CD4-positive, alpha-beta T cell treated with Interleukin-12 subunit alpha and Interleukin-12 subunit beta, for 1 hour (primary cell): ENCODE data around the gene ANKRD30B.
"Not testable (repeated sequence)": the region's sequence is repeated elsewhere in the genome, so short reads cannot be mapped to it uniquely, and the experiment has no call there.

Source experiments
- DNase-seq: peaks from one replicate; pipeline ENCODE4 v3.0.0-alpha.2; 2020

Gene ANKRD30B

GRCh38 chr18:14747513-14748474 lies at the start of gene ANKRD30B:
TSS of gene ANKRD30B (plus strand) at chr18:14748172. CDS start at chr18:14748420, 248 bp downstream.
- DNase-seq, result no peak

DNA sequence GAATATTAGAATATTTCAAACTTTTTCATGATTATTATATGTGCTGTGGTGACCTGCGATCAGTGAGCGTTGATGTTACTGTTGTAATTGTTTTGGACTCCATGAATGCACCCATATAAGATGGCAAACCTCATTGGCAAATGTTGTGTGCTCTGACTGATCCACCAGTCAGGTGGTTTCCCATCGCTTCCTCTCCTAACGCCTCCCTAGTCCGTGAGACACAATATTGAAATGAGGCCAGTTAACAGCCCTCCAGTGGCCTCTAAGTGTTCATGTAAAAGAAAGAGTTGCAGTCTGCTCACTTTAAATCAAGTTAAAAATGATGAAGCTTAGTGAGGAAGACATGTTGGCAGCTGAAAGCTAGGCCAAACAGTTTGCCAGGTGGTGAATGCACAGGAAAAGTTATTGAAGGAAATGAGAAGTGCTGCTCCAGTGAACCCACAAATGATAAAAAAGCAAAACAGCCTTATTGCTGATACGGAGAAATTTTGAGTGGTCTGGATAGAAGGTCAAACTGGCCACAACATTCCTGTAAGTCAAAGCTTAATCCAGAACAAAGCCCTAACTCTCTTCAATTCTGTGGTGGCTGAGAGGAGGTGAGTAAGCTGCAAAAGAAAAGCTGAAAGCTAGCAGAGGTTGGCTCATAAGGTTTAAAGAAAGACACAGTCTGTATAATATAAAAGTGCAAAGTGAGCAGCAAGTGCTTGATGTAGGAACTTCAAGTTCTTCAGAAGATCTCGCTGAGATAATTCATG lies 46.5 kb upstream of the ANKRD30B start:
- not testable (repeated sequence) for DNase-seq

DNA sequence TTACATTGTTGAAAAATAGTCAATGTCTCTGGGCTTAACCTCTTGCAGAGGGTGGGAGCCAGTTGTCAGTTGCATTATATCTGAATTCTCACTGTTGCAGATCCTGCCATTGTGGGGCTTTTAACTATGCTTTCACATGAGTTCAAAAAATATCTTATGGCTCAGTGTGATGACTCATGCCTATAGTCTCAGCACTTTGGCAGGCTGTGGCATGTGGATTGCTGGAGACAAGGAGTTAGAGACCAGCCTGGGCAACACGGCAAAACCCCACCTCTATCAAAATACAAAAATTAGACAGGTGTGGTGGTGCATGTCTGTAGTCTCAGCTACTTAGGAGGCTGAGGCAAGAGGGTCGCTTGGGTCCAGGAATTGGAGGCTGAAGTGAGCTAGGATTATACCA lies 38.2 kb upstream of the ANKRD30B start:
- DNase-seq, result not testable (repeated sequence)

DNA sequence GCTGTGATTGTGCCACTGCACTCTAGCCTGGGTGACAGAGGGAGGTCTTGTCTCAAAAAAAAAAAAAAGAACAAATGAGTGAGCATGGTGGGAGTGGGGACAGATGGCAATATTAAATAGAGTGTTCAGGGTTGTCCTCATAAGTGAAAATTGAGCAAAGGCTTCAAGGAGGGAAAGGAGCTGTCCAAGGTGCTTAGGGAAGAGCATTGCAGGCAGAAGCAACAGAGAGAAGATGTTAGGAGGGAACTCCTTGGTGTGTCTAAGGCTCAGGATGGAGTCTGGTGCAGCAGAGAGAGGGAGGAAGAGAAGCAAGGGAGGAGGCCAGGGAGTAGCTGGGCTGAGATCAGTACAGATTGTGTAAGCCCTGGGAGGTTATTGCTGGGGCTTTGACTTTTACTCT lies 26.4 kb upstream of the ANKRD30B start:
- DNase-seq, result not testable (repeated sequence)

DNA sequence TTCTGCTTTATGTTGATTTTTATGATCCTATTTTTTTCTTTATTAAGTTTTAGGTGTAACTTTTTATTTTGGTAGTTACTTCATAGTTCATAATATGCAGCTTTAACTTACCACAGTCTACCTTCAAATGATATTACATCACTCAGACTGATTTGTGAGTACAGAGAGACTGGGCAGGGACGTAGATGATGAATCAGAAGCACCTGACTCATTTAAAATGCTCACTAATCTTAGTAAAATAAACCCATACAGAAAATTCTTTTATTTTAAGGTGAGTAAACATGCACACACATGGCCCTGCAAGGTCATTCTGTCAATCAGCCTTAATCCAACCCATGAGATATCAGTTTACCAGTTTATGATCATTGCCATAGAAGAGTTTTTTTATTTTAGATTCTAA lies 8.9 kb upstream of the ANKRD30B start:
- DNase-seq, result not testable (repeated sequence)

DNA sequence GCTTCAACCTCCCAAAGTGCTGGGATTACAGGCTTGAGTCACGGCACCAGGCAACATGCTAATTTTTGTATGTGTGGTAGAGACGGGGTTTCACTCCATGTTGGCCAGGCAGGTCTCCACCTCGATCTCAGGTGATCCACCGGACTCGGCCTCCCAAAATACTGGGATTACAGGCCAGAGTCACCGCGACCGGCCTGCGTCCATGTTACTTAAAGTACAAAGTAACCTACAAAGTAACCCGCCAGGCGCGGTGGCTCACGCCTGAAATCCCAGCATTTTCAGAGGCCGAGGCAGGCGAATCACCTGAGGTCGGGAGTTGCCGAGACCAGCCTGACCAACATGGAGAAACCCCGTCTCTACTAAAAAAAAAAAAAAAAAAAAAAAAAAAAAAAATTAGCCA lies 1.1 kb upstream of the ANKRD30B start:
- DNase-seq, result no peak

DNA sequence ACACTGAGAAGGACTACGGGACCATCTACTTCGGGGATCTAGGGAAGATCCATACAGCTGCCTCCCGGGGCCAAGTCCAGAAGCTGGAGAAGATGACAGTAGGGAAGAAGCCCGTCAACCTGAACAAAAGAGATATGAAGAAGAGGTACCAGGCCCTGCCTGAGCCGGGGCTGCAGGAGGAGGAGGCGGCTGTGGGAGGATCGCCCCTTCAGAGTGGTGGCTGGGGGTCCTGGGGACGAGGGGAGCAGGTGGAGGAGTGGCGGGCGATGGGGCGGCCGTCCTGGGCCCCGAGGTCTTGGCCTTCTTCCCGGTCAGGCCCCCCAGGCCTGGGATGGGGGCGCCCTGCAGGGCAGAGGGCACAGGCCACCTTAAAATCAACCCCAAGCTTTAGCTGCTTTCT lies 524 bp downstream of the ANKRD30B start:
- no peak for DNase-seq

DNA sequence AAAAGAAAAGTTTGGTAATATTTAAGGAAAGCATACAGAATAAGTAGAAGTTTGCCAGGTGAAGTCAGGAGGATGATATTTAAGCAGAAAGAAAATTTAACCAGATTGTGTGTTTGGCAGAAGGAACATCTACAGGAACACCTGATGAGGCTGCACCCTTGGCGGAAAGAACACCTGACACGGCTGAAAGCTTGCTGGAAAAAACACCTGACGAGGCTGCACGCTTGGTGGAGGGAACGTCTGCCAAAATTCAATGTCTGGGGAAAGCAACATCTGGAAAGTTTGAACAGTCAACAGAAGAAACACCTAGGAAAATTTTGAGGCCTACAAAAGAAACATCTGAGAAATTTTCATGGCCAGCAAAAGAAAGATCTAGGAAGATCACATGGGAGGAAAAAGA lies 15.6 kb downstream of the ANKRD30B start:
- DNase-seq, result not testable (repeated sequence)

DNA sequence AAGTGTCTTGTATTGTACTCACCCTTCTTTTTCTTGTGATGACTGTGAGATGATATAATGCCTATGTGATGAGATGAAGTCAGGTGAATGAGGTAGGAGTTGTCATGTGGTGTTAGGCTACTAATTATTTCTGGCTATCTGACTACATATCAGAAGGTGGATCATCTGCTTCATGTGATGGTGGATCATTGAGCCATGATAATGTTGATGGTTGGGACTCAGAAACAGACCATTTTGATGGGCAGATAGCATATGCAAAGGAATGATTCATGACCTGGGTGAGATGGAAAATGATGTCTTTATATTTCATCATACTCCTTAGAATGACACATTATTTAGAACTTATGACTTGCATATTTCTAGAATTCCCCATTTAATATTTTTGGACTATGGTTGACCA lies 19.5 kb downstream of the ANKRD30B start:
- no peak for DNase-seq

DNA sequence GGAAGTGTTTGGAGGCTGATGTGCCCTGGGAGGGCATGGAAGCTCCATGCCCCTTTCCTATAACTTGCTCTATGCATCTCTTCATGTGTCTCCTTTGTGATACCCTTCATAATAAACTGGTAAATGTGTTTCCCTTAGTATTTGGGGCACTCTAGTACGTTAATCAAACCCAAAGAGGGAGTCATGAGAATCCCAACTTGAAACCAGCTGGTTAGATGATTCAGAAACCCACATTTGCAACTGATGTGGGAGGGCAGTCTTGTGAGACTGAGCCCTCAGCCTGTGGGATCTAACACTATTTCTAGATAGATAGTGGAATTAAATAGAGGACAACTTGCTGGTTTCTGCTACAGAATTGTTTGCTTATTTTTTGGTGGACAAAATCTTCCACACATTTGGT lies 20.3 kb downstream of the ANKRD30B start:
- DNase-seq, result no peak

GRCh38 chr18:14769381-14769780 lies 21.4 kb downstream of the ANKRD30B start:
- DNase-seq, result no peak

GRCh38 chr18:14776801-14777200 lies 28.8 kb downstream of the ANKRD30B start:
- DNase-seq, result no peak

GRCh38 chr18:14781671-14782070 lies 33.7 kb downstream of the ANKRD30B start:
- no peak for DNase-seq

DNA sequence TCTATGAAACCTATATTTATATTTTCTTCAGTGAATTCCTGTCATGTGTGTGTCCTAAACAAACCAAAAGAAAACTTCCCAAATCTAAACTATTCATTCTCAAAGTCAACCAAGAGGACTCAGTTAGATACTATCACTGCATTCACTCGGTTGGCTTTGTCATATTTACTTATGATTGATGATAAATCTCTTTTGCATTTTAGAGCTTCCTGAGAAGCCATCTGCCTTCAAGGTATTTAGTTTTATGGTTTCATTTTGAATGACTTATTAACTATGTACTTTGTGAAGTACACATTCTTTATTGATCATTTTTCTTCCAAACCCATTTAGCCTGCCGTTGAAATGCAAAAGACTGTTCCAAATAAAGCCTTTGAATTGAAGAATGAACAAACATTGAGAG lies 36.2 kb downstream of the ANKRD30B start:
- DNase-seq, result no peak

DNA sequence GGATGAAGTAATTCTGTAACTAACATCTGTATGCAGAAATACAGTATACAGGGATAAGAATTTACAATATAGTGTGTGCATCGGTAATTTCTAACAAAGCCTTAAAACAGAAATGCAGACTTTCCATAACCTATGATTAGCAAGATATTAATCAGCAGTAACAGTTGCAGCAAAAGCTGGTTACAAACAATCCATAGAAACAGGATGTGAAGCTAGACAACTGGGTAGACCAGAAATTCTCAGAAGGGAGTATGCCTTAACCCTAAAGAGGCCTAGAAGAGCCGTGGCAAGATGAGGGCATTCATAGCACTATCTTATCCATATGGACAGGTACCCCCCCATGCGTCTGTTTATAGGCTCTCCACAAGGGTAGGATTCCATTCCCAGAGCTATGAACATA lies 48.9 kb downstream of the ANKRD30B start:
- DNase-seq, result not testable (repeated sequence)

DNA sequence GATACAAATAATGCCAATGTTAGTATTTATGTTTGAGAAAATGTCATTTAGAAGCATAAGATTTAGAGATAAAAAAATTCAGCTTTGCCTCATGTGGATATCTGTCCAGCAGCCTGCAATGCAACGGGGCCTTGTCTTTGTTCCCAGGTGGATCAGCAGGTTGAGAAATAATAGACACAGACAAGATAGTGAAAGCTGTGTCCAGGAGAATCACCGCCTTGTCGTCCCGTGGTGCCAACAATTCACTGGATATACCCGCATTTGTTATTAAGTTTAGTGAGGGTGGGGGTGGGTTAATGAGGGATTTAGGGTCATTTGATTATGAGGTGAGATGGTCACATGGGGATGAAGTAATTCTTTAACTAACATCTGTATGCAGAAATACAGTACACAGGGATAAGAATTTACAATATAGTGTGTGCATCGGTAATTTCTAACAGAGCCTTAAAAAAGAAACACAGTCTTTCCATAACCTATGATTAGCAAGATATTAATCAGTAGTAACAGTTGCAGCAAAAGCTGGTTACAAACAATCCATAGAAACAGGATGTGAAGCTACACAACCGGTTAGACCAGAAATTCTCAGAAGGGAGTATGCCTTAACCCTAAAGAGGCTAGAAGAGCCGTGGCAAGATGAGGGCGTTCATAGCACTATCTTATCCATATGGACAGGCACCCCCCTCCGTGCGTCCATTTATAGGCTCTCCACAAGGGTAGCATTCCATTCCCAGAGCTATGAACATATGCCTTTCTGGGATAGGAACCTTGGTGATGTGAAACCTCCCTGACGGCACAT lies 50.2 kb downstream of the ANKRD30B start:
- not testable (repeated sequence) for DNase-seq

- DNase-seq, result not testable (repeated sequence)
Observed at GRCh38 chr18:14811081-14811480, 63.1 kb downstream of the ANKRD30B start.

DNA sequence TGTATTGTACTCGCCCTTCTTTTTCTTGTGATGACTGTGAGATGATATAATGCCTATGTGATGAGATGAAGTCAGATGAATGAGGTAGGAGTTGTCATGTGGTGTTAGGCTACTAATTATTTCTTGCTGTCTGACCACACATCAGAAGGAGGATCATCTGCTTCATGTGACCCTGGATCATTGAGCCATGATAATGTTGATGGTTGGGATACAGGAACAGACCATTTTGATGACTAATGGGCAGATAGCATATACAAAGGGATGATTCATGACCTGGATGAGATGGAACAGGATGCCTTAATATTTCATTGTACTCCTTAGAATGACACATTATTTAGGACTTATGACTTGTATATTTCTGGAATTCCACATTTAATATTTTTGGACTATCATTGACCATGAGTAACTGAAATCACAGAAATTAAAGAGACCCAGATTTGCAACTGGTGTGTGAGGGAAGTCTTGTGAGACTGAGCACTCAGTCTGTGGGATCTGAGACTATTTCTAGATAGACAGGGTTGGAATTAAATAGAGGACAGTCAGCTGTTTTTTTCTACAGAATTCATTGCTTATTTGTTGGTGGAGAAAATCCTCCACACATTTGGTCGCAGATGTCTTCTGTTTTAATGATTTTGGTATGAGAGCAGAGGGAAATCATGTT lies 79.1 kb downstream of the ANKRD30B start:
- DNase-seq, result not testable (repeated sequence)

GRCh38 chr18:14841607-14842006 lies 93.6 kb downstream of the ANKRD30B start:
- not testable (repeated sequence) for DNase-seq

- not testable (repeated sequence) for DNase-seq
Observed at GRCh38 chr18:14851533-14851932, 103.6 kb downstream of the ANKRD30B start.

DNA sequence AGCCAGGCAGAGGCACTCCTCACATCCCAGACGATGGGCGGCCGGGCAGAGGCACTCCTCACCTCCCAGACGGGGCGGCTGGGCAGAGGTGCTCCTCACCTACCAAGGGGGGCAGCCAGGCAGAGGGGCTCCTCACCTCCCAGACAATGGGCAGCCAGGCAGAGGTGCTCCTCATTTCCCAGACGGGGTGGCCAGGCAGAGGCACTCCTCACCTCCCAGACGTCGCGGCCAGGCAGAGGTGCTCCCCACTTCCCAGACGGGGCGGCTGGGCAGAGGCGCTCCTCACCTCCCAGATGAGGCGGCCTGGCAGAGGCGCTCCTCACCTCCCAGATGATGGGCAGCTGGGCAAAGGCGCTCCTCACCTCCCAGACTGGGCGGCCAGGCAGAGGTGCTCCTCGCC lies 107.7 kb downstream of the ANKRD30B start:
- DNase-seq, result not testable (repeated sequence)

DNA sequence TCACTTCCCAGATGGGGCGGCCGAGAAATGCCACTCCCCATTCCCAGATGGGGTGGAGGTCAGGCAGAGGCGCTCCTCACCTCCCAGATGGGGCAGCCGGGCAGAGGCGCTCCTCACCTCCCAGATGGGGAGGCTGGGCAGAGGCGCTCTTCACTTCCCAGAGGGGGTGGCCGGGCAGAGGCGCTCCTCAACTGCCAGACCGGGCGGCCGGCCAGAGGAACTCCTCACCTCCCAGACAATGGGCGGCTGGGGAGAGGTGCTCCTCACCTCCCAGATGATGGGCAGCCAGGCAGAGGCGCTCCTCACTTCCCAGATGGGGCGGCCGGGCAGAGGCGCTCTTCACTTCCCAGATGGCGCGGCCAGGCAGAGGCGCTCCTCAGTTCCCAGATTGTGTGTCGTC lies 108.3 kb downstream of the ANKRD30B start:
- not testable (repeated sequence) for DNase-seq
